GM18519 (cell line): ENCODE measurements around the gene LRCOL1.

Experiments
- ATAC-seq: cut with Tn5 transposase; IDR thresholded peaks from one replicate; pipeline ENCODE4 v1.9.1; 2021; ENCODE audit warnings: mild to moderate bottlenecking, moderate library complexity; ENCODE audit not compliant: unreplicated experiment, low FRiP score

LRCOL1 gene

GRCh38 chr12:132586929-132587328, 23.5 kb downstream of the LRCOL1 start:
- ATAC-seq, result no peak

- no peak for ATAC-seq
Observed at GRCh38 chr12:132585177-132585576, 25.2 kb downstream of the LRCOL1 start.

- no peak for ATAC-seq
Observed at GRCh38 chr12:132584429-132584828, 26.0 kb downstream of the LRCOL1 start.

- no peak for ATAC-seq
Observed at GRCh38 chr12:132583736-132584135, 26.6 kb downstream of the LRCOL1 start.

GRCh38 chr12:132583411-132583710, 27.0 kb downstream of the LRCOL1 start:
- ATAC-seq, result no peak

GRCh38 chr12:132582582-132583410, 27.6 kb downstream of the LRCOL1 start:
- ATAC-seq, result no peak

GRCh38 chr12:132582058-132582420, 28.3 kb downstream of the LRCOL1 start:
- no peak for ATAC-seq

- no peak for ATAC-seq
Observed at GRCh38 chr12:132581348-132582057, 28.9 kb downstream of the LRCOL1 start.

GRCh38 chr12:132580701-132581292, 29.6 kb downstream of the LRCOL1 start:
- ATAC-seq, result no peak

GRCh38 chr12:132579744-132580143, 30.6 kb downstream of the LRCOL1 start:
- ATAC-seq, result no peak

GRCh38 chr12:132578826-132579225, 31.6 kb downstream of the LRCOL1 start:
- ATAC-seq, result no peak

- ATAC-seq, result no peak
Observed at GRCh38 chr12:132578118-132578517, 32.3 kb downstream of the LRCOL1 start.

GRCh38 chr12:132577191-132577920, 33.0 kb downstream of the LRCOL1 start:
- no peak for ATAC-seq

GRCh38 chr12:132576701-132577100, 33.7 kb downstream of the LRCOL1 start:
- ATAC-seq, result no peak

- no peak for ATAC-seq
Observed at GRCh38 chr12:132575661-132576060, 34.7 kb downstream of the LRCOL1 start.

GRCh38 chr12:132574271-132574996, 35.9 kb downstream of the LRCOL1 start:
- no peak for ATAC-seq

GRCh38 chr12:132572801-132573760, 37.3 kb downstream of the LRCOL1 start:
- no peak for ATAC-seq

GRCh38 chr12:132572106-132572505, 38.3 kb downstream of the LRCOL1 start:
- ATAC-seq, result no peak

- no peak for ATAC-seq
Observed at GRCh38 chr12:132571598-132571997, 38.8 kb downstream of the LRCOL1 start.
